Activated CD8-positive, alpha-beta memory T cell treated with anti-CD3 and anti-CD28 coated beads for 4 hours (primary cell): ENCODE measurements around the gene DRD2.
"Not testable (repeated sequence)": the region's sequence is repeated elsewhere in the genome, so short reads cannot be mapped to it uniquely, and the experiment has no call there.

ENCODE experiments used
- DNase-seq, 2 donors: peaks; one replicate each; pipeline ENCODE4 v3.0.0-alpha.2; 2020; ENCODE audit warnings: low read depth in 2 of 2

The DRD2 gene

DNA sequence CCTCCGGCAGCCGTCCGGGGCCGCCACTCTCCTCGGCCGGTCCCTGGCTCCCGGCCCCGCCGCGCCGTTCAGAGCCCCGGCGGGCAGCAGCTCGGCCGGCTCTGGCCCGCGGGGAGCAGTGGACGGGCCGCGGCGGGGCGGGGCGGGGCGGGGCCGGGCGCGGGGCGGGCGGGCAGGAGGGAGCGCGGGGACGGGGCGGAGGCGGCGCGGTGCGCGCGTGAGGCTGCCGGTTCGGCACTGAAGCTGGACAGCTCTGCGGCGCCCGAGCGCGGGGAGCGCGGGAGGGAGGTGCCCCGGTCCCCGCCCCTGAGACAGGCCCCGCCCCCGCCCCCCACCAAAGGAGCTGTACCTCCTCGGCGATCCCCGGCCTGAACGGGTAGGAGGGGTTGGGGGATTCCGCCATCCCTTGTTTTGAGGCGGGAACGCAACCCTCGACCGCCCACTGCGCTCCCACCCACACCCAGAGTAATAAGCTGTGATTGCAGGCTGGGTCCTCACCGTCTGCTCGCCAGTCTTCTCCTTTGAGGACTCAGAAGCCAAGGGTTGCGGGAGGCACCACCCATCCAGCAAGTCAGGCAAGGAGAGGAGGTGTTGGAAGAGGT lies at the start of gene DRD2:
TSS of gene DRD2 (minus strand) at position 239 of the 602 bp plus-strand sequence. CDS start 50,747 bp downstream, outside the sequence.
- DNase-seq = no peak

DNA sequence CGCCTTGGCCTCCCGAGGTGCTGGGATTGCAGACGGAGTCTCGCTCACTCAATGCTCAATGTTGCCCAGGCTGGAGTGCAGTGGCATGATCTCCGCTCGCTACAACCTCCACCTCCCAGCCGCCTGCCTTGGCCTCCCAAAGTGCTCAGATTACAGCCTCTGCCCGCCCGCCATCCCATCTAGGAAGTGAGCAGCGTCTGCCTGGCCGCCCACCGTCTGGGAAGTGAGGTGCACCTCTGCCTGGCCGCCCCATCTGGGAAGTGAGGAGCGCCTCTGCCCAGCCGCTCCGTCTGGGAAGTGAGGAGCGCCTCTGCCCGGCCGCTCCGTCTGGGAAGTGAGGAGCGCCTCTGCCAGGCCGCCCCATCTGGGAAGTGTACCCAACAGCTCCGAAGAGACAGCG lies 48.7 kb upstream of the DRD2 start:
- DNase-seq = not testable (repeated sequence)

DNA sequence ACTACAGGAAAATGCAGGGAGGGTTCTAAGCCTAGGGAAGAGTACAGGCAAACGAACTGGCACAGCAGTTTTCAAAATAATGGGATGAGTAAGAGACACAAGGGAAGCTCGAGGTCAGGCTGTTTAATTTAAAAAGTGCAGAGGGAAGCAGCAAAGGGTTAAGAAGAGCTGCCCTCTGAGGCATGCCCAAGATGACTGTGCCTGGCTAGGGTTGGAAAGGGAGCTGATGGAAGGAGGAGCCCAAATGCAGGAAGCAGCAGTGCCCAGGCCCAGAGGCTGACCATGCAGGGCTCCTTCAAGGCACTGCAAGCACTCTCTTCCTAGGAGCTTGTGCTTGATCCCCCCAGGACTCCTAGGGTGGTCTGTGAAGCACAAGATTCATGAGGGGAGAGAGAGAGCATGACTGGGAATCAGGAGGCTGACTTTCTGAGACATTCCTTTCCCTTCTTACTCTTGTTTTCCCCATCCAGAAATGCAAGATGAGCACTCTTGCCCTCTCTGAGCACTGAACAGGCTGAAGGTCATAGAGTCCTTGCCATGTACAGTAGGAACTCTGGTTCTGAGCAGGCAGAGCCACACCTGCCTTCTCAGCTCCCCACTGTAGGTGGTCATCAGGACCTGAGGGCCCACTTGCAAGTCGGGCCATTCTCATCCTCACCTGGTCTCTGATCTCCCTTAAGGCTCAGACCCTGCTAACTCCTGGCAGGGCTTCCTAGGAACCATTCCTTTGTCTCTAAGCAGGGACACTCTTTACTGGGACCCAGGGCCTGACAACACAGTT lies 46.7 kb upstream of the DRD2 start:
- no peak for DNase-seq

DNA sequence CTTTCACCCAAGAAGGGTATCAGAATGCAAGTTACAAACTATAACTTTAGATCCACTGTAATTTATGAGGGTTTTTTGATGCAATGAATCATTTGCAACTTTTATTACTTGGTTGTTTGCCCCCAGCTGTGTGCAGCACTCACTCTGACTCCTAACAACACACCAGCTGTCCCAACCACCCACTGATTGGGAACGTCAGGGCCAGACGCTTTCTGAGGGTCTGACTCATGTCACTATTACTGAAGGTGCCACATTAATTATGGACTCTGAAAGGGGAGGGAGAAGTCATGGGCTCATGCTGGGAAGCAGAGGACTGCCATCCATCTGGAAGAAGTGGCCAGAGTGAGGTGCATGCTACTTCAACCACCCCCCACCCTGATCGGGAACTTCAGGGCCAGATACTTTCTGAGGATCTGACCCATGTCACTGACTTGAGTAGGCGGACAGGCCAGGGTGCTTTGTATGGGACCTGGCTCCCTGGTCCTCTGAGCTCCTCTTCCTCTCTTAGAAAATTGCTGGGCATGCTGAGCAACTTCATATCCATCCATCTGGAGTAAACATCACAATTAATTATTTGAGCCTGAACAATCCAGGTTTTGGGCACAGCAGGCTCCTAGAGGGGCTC lies 44.9 kb upstream of the DRD2 start:
- DNase-seq = no peak

DNA sequence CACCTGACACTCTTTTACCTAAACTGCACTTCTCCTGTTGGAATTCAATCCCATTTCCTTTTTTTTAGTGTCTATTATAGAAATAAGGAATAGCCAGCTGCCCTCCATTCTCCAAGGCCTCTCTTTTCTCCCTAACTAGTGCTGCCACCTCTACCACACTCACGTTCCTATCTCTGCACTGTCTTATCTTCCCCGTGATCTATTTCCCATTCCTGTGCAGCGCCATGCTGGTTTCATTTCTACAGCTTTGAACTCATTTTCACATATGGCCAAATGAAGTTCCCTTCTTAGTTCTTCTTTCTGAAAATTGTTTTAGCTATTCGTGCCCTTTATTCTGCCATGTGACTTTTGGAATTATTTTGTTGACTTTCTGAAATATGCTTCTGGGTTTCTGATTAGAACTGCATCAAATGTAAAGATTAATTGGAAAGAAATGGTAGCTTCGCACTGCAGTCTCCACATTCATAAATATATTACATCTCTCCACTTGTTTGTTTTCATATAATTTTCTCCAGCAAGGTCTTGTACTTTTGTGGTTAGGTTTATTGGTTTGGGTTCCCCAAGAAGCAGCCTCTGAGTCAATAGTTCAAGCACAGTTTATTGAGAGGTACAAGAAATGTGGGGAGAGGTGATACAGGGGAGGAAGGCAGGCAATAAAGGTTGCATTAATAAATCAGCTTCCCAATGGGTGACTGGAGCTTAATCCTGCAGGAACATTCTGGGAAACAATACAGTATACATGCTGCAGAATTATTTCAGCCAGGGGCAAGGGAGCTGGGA lies 43.7 kb upstream of the DRD2 start:
- DNase-seq = no peak

DNA sequence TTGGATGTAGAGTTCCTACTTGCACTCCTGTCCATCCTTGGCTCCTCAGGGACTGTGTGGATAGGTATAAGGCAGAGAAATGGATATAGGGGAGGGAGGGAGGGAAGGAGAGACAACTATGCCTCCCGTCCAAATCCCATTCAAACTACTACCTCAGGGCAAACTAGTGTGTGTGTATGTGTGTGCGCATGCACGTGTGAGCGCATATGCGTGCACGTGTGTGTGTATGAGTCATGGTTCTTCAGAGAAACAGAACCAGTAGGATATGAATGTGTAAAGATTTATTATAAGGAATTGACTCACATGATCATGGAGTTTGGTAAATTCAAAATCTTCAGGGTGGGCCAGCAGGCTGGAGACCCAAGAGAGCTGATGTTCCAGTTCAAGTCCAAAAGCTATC lies 42.2 kb upstream of the DRD2 start:
- DNase-seq = no peak

DNA sequence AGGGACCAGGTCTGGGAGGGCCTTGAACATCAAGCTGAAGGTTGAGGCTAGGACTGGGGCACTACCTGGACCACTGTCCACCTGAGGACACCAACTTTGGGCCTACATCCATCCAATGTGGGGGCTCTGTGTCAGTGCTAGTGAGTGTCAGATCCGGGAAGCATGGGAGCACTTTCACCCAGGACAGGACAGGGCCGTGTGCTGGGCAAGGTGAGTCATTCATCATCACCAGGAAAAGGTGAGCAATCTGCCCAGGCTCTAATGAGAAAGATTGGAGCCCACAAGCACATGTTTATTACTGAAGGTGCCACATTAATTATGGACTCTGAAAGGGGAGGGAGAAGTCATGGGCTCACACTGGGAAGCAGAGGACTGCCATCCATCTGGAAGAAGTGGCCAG lies 39.7 kb upstream of the DRD2 start:
- no peak for DNase-seq

DNA sequence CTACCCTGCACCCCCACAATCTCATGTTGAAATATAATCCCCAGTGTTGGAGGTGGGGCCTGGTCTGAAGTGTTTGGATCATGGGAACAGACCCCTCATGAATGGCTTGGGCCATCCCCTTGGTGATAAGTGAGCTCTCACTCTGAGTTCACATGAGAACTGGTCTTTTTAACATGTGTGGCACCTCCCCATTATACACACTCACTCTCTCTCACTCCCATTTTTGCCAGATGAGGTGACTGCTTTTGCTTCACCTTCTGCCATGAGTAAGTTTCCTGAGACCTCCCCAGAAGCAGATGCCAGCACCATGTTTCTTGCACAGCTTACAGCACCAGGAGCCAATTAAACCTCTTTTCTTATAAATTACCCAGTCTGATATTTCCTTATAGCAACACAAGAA lies 32.1 kb upstream of the DRD2 start:
- DNase-seq = no peak

DNA sequence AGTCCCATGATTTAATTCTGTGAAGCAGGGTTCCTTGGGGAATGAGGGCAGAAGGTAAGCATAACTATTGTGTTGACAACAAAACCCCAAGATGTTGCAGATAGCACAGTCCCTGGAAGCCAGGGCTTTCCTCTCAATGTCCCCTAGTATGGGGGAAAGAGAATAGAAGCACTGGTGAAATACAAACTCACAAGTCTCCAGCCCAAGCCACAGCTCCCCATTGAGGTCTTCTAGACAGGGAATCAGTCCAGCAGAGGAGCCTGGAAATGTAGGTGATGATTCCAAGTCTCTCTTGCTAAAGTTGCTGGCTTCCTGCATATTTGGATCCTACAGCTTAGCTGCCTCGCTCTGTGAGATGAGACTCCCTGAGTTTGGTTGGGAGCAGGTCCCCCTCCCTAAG lies 31.7 kb upstream of the DRD2 start:
- DNase-seq = no peak

DNA sequence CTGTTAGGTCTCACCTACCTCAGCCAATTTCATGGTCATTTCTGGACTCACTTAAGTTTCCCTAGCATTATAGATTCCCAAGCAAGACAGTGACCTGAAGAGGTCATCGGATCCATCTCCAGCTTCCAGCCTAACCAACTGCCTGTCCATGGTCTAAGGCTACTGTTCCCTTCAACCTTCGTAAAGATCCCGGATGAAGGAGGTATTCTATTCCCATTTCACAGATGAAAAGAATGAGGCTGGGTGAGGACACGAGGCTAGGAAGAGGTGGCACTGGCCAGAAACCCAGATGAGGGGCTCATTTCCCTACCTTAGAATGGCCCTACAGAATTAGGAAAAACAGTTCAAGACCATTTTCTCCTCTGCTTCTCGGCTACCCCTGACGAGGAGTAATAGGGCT lies 31.3 kb upstream of the DRD2 start:
- no peak for DNase-seq

DNA sequence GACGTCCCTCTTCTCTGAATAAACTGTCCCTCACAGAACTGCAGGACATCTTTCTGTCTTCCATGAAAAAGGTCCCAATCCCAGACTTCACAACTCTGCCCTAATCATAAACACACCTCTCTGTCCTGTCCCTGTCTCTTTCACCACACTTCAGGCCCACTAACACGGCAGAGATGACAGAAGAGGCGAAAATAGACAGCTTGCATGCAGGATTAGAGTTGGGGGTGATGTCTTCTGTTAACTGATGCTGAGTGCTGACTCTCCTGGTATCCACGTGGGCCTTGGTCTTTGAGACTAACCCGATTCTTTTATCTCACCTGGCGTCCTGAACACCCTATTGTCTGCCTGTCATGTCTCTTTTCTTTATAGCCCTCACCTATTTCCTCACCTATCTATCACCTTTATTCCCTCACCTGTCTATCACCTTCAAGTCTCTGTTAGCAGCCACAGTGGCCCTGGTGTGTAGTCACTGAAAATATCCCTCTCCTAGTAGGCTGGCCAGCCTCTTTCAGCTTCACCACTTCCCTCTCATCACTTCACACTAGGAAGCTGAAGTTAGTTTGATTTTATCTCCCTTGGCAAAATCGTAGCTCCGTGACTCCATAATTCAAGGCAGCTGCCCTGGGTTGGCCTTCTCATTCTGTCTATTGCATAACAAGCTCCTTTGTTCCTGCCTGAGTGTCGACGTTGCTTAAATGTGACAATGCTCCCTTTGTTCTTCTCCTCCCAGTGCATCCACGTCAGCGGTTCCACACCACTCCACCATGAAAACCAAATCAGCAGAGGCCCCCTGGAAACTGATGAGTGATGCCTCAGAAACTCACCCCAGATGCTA lies 30.6 kb upstream of the DRD2 start:
- DNase-seq = no peak

DNA sequence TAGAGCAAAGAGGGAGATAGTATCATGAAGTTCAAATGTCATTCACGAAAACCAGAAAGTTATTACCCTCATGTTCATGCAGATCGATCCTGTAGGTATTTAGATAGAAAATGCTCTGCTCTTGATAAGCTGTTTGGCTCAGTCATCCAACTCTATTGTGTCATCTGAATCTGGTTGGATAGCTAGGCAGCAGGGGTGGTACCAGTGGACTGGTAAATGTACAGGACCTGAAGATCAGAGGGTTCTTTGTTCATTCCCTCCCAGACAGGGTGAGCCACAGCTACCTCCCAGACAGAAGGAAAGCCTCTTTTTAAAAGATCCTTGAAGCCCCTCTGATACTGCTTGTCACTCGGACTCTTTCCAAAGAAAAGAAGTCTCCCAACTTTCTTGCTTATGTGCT lies 29.8 kb upstream of the DRD2 start:
- no peak for DNase-seq

DNA sequence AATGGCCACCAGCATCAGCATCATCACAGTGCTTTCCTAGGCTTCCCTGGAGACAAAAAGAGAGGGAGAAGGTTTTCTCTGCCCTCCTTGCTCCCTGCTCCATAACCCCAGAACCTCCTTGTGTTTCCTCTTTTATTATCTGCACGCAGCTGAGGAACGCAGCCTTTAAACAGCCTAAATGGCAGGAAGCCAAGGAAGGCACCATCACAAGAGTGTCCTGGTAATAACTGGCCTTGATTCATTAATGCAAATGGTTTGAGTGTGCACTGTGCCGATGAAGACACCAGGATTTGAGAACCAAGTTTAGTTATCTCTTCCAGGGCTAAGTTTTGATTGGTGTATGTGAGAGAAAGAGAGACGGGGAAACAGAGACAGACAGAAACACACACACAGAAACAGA lies 29.4 kb upstream of the DRD2 start:
- no peak for DNase-seq

DNA sequence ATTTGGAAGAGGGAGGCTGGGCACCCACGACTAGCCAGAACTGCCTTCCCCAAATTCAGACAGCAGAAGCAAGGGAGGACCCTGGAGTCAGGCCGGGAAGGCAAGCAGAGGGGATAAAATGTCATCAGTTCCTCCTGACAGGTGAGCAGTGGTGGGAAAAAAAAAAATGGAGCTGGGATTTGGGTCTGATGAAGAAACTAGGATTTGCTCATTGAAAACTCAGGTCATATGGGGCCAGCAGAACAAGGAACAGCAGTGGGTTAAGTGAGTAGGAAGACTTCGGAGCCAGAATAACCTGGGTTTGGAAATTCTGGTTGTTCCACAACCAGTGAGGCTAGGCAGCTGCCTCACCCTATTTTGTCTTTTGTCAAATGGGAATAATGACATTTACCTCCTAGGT lies 28.9 kb upstream of the DRD2 start:
- no peak for DNase-seq

DNA sequence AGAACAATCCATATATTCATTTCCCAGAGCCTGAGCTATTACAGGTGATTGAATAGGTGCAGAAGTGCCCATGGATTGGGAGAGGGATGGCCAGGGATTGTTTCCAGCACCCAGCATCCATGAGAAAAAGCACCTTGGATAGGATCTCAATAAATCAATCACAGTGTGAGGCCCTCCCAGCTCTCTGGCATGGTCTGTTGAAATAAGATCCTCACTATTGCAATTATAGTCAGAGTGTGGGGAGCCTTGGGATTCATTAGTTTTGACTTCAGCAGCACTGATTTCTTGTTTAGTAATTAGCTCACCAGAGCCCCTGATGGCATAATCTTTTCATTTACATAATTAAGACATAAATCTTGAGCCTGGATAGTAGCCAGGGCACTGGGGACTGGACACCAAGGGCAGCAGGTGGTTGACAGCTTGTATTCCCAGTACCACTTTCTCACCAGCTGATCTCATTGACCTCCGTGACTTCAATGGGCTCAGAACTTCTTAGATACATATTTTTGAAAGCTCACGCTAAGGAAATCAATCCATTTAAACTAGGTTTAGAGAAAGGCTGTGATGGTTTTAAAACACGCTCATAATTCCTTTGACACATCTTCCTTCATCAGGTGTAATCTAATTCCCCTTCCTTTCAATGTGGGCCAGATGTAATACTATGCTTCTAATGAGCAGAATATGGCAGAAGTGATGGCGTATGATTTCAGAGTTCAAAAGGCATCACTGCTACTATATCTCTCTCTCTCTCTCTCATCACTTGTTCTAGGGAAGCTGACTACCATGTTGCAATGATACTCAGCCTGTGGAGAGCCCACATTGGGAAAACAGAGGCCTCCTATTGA lies 22.1 kb upstream of the DRD2 start:
- DNase-seq = no peak

DNA sequence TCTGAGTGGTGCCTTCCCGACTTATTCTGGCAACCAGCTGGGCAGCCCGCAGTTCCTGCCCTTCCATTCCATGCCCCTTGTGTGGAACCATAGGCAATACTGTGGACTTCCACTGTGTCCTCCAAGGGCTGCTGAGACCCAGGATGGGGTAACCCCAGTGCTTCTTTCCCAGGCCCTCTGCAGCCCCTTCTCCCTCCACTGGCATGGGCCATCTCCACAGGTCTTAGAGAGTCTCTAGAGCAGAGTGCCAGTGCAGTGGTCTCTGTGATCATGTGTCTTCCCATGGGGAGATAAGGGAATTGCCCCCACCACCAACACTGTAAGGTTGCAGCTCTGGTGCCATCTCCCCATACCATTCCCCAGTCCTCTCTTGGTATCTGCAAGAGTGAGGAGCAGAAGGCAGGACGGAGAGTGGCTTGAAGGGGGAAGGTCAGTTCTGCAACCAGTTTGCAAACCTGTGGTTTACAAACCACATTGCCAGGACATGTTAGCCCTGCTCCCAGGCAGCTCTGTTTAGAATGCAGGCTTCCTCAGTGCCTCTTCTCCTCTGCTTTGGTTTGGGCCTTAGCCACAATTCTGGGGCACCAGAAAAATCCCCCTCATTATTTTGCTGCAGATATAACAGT lies 20.9 kb upstream of the DRD2 start:
- DNase-seq = no peak

DNA sequence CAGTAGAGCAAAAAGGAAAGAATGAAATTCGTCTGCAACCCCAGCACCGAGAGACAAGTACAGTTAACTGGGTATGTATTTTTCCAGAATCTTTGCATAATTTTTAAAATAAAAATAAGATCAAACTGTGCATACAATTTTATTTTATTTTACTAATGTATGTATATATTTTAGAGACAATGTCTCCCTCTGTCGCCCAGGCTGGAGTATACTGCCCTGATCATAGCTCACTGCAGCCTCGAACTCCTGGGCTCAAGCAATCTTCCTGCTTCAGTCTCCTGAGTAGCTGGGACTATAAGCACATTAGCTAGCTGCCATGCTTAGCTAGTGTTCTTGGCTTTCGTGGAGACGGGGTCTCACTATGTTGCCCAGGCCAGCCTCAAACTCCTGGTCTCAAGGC lies 18.8 kb upstream of the DRD2 start:
- DNase-seq = no peak

DNA sequence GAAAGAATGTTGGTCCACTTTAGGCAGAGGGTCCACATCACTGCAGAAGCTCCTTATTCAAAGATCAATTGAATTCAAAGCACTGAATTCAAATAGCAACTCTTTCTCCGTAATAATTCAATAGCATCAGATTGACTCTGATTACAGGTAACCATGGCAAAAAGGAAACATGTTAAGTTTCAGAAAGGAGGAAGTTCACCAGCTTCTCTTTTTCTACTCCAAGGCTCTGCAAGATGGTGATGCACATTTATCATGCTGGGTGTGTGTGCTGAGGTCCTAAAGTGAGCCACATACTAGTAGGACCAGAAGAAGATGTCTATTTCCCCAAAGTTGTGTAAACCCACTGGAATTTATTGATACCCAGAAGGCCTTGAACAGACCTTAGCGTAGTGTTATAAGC lies 18.0 kb upstream of the DRD2 start:
- no peak for DNase-seq

DNA sequence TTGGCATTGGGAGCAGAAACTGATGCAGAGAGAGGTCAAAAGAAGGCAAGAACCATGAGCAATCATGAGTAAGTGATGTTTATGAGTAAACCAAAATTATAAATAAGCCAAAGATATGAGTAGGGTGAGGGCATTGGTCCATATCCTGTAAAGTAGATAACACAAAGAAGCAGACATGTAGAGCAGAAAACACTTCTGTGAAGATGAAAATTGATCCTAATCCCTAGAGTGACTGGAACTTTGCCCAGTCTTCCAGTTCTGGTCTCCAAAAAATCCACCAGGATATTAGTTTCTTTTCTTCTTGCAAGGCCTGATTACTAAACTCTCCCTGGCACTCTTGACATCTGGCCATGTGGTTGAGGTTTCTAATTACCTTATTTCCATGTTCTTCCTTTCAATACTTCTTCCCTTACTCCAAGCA lies 13.7 kb upstream of the DRD2 start:
- no peak for DNase-seq

DNA sequence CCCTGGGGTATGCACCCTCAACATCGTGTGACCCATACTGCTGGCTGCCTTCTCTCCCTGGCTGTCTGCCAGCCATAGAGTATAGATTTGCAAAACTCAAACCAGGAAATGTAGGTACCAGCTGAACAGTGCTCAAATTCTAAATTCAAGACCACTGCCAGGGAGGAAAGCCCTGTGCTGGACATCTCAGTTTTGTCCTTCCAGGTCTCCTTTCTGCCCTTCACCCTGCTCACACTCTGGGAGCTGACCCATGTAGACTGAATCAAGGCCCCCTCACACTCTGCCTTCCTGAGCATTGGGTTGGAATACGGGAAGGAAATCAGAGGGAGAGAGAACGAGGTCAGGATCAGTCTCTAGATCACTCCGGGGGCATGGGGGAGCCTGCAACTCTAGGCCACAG lies 12.4 kb upstream of the DRD2 start:
- DNase-seq = no peak
